IPS-NIHi11 (cell line): Measurements from ENCODE around the gene PACRG.

ENCODE experiments used
- DNase-seq: peaks from one replicate; pipeline ENCODE4 v3.0.0; 2012; ENCODE audit warnings: mixed read lengths, low spot score

Gene PACRG

DNA sequence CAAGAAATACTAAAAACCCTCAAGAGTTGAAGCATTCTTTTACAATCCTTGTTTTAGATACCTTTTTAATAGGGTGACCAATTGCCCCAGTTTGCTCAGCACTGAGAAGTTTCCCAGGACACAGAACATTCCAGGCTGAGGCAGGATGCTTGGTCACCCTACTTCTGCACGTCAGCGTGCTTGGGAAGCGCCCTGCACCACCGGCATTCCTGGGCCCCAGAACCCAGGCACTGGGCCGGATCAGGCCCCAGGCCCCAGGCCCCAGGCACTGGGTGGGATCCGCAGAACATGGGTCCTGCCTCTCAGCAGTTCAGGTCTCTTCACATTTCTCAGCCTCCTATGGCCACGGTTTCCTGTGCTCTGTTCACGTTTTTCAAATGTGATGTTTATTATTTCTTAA, 472.9 kb downstream of the PACRG start:
- DNase-seq, result no peak

DNA sequence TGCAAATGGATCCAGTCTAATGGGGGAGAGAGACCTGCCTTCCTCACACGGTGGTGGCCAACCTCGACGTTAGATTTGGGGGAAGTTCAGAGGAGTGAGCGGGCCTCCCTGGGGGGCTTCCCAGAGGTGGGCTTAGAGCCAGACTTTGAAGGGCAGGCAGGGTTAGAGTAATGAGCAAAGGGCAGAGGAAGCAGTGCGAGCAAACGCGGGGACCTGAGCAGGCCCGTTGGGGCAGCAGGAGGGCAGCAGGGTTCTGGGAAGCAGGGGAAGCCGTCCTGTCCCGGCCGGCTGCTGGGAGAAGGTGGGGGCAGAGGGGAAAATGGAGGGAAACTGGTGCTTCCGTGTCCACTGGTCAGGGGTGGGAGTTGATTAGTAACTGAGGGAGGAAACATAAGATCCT, 474.1 kb downstream of the PACRG start:
- no peak for DNase-seq

DNA sequence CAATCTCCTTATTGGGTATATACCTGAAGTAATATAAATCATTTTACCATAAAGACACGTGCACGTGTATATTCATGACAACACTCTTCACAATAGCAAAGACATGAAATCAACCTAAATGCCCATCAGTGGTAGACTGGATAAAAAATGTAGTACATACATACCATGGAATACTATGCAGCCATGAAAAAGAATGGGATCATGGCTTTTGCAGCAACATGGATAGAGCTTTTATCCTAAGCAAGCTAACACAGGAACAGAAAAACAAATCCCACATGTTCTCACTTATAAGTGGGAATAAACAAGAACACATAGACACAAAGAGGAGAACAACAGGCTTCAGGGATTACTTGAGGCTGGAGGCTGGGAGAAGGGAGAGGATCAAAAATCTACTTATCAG, 478.4 kb downstream of the PACRG start:
- DNase-seq, result no peak

DNA sequence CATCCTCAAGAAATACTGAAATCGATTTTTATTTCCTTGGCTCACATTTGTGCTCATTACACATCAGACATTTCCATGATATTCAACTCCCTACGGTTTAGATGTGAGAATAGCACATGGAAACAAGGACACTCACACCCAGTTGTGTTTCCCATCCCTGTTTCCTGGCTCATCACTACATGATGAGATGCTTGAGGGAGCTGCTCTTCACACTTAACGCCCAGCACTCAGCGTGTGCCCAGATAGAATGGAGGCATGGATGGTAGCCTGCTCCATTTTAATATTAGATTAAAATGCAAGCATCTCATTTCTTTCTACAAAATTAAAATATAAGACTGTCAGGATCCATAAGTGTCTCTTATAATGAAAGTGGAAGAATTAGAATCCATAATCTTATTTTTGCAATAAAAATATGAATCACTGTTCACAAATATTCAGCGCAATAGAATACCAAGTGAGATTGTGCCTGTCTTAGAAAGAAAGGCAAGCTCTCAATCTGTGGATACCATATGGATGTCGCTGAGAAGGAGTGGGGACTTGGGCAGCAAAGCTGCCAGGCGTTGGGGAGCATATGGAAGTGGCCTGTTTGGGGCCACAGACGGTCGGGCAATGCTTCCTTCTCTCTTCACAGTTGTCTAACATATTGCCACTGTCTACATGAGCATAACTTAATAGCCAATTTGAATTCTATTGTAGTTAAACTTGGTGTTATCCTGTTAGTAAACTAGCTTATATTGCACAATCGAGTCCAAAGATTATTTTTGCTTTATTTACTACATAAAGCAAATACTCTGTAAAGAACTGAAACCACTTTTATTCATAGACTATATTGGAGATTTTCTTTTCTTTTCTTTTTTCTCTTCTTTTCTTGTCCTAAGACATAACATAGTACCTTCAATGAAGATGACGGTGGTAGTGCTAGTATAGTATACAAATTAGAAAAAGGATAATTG, 479.9 kb downstream of the PACRG start:
- DNase-seq, result no peak

DNA sequence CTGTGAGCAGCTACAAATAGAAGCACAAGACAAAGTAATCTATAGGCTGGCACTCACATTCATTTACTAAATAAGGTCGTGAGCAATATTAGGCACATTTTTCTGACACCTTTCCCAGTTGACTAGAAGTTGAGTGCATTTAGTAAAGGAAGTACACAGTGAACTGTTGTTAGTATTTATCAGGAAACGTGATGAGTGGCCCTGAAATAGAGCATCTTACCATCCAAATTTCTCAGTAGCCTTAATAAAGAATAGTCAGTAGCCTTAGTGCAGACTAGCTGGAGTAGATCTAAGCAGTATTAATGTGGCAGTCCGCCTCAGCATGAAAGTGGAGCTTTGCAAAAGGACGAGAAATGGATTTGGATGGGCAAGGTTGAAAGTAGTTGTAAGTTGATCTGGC, 481.2 kb downstream of the PACRG start:
- no peak for DNase-seq

DNA sequence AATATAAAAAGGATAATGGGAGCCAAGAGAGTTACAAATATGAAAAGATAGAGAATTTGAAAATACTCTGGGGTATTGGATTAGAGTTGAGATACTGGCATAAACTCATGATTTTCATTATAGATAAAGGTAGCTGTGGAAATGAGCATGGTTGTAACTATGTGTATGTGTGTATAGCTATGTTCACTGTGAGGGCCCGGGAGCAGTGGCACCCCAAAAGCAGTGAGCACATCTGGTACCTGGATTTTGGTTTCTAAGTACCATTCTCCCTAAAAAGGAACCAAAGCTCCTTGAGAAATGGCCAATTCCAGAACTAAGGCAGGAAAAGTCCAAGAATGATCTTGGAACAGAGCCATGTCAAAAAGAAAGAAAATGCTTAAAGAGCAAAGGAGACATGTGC, 484.3 kb downstream of the PACRG start:
- DNase-seq, result no peak

DNA sequence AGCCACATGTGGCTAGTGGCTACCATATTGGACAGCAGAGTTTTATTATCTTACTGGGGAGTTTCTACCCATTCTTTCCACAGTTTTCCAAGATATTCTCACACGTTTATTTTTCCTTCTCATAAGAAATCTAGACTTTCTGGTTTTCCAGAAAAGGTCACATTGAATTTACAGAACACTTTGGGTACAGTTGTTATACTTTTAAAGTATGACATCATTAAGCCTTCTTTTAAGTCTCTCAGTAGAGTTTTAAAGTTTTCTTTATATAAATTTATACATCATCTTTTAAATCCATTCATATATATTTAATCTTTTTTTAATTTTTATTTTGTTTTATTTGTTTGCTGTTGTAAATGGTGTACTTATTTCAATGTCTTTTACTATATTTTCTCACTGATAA, 486.5 kb downstream of the PACRG start:
- no peak for DNase-seq

DNA sequence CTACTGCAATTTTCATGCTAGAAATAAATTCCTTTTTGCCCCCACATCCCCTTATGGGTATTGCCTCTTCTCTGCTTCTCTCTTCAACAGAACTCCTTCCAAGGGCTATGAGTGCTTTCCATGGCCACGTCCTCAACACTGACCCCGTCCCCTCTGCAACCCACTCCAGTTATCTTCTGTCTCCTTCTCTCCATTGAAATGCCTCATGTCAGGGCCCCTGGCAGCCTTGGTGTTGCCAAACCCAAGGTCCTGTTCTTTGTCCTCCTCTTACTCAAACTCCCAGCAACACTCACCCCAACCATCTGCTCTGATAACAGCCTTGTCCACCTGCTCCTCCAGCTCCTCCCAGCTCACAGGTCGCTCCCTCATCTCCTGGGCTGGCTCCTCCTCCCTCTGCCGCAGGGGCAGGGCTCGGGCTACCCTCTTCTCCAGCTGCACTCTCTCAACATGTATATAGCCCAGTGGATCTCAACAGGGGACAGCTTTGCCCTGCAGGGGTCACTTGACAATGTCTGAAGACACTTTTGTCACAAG, 490.7 kb downstream of the PACRG start:
- no peak for DNase-seq

DNA sequence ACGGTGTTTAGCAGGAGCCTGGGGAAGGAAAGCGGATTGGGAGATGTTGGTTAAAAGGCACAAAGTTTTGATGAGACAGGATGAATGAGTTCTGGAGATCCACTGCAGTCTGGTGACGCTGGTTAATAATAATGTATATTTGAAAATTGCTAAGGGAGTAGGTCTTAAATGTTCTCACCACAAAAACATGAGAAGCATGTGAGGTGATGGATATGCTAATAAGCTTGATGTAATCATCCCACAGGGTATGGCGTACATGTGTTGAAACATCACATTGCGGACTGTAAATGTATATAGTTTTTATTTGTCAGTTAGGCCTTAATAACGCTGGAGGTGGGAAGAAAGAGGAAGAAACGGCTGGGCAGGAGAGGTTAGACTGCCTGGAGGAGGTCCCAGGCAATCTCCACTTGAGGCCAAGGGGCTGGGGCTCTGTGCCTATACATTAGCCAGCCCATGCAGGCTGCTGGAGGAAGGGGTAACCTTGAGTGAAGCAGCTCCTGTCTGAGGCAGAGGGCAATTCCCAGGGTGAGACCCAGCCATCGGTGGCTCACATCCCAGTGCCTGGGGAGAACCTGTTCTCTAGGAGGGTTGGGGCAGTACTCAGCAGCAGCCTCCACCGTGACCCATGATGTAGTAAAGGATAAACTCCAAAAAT, 498.5 kb downstream of the PACRG start:
- DNase-seq, result no peak

DNA sequence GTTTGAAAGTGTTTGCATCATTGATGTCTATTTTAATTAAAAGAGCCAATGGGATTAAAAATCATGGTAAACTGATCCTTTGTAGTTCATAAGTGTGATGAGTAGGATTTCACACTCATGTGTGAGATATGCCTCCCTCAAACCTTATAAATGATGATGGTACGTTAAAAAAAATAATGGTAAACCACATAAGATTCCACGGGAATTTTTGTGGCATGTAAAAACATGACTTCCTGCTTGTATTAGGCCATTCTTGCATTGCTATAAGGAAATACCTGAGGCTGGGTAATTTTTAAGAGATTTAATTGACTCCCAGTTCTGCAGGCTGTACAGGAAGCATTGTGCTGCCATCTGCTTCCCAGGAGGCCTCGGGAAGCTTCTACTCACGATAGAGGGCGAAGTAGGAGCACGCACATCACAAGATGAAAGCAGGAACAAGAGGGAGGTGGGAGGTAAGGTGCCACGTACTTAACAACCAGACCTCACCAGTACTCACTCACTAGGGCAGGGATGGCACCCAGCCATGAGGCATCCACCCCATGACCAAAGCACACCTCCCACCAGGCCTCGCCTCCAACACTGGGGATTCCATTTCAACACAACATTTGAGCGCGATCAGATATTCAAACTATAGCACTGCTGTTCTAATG, 499.2 kb downstream of the PACRG start:
- no peak for DNase-seq

DNA sequence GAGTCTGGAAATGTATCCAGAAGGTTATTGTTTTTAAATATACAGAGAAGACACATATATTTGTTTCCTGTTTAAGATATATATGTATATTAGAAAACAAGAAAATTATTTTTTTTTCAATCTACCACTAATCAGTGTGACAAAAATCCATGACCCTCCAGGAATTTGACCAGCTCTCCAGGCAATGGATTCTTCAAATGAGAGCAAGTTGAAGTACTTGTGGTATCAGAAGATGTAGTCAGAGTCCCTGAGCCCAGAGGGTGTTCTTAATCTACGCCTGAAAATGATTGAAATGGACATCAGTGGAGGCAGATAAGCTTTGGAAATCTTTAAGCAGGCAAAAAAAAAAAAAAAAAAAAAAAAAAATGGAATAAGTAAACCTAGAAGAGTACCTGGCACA, 500.3 kb downstream of the PACRG start:
- DNase-seq, result no peak

DNA sequence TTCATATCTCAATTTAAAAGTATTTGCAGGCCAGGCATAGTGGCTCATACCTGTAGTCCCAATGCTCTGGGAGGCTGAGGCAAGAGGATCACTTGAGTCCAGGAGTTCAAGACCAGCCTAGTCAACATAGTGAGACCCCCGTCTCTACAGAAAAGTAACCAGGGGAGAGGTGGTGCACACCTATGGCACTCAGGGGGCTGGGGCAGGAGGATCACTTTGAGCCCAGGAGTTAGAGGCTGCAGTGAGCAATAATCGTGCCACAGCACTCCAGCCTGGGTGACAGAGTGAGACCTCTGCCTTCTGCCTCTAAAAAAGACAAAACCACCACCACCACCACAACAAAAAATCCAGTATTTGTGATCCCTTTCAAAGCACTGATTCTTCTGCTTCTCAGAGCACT, 501.3 kb downstream of the PACRG start:
- DNase-seq, result no peak

DNA sequence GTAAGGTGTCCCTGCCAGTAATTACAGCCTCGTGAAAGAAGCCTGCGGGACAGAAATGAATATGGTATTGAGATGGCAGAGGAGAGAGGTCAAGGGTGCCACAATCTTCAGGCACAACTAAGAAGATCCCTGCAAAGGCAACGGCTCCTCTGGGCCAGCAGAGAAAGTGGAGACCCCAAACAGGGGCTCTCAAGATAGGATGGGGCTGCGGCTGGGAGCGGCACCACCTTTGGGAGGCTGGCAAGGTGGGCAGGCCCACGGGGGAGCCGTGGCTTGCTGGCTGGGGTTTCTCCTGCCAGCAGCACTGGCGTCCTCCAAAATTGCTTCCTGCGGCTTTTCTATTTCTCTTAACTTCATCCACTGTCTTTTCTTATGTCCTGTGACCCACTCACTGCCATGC, 503.1 kb downstream of the PACRG start:
- no peak for DNase-seq

DNA sequence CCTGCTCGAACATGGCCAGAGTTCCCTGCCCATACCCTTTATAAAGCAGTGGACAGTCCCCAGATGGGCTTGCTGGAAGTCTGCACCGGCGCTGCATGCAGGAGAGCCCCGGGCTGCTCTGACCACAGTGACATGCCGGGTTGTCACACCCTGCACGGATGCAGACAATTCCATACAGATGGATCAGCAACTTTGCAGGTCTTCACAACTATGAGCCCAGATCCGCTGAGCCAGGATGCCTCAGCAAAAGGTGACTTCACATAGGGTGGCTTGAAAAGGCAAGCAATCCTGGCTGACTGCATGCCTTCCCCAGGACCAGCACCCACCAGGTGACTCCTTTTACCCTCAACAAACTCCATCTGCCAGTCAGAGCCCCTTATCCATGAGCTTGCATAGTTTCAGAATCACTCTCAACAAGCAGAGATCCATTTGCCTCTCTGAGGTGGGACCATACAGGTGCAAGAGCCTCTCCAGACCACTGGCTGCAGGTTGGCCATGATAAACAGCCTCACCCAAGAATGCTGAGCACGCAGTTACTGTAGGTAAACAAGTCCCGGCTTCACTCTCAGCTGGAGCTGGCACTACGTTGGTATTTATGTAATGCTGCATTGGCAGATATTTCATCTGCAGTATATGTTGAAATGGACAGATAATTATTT, 503.7 kb downstream of the PACRG start:
- DNase-seq, result no peak

DNA sequence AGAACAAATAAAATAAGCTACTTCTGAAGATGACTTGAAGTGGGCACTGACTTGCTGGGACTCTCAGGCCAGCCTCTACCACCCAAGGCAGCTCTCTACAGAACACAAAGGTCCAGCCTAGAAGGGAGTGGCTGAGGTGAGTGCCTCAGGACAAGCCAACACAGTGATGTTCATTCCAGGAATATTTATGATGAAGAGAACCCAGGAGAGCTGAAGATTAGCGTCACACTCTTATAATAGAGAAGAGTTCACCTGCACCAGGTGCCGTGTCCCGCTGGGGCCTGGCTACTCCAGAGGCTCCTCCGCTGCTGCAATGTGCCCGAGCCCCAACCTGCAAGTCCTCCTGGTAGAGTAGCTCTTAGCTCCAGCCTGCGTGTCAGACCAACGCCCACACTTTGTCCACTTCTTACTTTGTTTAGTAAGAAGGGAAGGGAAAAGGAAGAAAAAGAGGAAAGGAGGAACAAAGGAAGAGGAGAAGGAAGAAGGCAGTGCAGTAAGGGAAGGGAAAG, 504.3 kb downstream of the PACRG start:
- no peak for DNase-seq

DNA sequence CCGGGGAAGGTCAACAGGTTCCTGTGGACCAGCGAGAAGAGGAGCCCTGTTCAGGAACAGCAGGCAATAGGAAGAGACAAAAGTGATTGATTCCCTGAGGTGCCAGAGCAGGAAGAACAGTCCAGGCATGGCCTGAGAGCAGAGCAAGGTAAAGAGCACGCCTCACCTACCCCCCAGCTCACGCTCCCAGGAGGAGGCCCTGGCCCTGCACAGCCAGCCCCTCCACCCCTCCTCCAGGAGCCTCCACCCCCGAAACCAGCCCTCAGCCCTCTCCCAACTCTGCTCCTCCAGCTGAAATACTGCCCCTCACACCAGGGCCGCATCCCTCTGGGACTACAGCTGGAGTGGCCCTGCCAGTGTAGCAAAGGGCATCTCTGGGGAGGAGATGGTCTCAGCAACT, 504.9 kb downstream of the PACRG start:
- no peak for DNase-seq

DNA sequence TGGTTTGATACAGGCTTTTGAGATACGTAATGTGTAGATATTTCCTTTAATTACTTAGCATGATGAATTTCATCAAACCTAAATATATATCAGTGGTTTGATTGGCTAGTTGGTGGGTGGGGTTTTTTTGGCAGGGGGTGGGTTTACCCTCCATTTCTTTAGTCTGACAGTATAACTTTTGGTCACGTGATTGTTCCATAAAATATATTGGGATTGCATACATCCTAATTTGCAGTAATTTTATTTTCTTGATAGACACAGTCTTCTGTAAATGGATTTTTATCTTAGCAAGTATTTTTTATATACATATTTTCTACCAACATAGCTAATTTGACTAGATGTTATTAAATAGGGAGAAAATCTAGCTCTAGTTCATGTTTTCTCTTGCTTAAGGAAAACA, 509.3 kb downstream of the PACRG start:
- no peak for DNase-seq

DNA sequence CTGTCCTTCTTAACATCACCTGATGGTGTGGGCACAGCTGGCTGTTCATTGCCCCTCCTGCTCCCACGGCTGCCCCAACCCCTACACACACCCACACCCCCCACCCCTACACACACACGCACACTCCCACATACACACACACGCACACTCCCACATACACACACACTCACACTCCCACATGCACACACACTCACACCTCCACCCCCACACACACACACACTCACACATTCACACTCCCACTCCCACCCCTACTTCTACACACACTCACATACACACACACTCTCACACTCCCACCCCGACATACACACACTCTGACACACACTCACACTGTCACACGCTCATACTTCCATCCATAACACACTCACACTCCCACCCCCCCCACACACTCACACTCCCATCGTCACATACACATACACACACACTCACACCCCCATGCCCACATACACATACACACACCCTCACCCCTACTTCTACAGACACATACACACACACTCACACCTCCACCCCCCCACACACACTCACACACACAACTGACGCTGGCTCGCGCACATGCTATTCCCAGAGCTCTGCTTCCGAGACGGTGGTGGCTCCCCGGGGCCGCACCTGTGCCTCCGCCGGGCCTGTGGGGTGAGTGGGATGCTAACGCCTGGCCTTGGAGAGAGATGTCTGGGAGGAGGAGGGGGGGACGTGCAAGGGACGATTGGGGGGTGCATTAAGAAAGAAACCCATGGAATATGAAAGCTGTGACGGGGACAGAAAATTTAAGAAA, 512.0 kb downstream of the PACRG start:
- DNase-seq, result no peak

DNA sequence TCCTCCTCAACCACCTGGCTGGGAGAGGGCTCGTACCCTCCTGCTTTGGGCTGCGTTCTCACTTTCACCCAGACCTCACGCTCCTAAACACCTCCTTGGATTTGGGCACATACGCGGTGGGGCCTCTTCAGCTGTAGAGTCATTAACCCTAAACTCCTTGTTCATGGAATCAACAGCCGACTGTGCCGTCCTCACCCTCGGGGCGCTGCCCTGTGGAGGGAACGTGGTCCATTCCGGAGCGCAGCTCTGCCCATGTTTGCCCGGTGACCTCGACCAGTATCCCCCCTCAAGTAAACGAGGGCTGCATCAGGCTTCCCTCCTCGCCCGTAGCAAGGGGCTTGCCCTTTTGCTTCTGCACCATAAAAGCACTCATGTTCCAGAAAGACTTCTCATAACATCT, 512.8 kb downstream of the PACRG start:
- no peak for DNase-seq

DNA sequence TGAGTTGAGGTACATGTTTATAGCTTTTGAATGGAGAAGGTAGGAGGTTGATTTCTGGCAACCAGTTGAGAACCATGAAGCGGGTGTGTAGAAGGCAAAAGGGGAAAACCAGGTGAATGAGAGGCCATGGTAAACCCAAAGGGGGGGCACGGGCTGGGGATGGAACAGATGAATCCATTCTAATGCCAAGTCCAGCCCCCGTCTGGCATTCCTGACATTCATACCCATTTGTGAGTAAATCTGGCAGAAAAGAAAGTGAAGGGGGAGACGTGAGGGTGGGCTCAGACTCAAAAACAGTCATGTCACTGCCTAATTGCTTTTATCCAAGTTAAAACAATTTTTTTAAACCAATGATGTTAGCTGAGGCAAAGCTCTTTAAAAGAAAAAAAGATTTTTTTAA, 513.9 kb downstream of the PACRG start:
- no peak for DNase-seq

DNA sequence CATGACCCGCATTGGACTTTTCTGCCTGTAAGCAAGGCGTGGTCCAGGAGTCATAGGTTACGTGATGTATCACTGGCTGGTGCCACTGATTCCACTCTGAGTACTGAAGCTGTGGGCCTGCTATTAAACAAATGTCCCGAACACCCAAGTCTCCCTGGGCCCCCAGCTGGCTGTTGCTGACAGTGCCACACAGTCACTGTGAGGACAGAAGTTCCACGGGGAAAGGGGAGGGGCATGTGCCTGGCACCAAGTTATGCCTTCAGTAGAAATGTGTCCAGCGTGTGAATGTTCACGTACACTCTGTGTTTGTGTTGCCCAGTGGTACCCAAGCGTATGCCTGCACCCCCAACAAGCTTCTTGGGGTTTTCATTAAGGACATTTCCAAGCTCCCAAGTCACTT, 515.3 kb downstream of the PACRG start:
- DNase-seq, result no peak
